ENCODE results near the gene SLF2.
A peak's percentile ranks its signal among the peaks of the same experiment; 100 is the strongest.

The SLF2 gene

DNA sequence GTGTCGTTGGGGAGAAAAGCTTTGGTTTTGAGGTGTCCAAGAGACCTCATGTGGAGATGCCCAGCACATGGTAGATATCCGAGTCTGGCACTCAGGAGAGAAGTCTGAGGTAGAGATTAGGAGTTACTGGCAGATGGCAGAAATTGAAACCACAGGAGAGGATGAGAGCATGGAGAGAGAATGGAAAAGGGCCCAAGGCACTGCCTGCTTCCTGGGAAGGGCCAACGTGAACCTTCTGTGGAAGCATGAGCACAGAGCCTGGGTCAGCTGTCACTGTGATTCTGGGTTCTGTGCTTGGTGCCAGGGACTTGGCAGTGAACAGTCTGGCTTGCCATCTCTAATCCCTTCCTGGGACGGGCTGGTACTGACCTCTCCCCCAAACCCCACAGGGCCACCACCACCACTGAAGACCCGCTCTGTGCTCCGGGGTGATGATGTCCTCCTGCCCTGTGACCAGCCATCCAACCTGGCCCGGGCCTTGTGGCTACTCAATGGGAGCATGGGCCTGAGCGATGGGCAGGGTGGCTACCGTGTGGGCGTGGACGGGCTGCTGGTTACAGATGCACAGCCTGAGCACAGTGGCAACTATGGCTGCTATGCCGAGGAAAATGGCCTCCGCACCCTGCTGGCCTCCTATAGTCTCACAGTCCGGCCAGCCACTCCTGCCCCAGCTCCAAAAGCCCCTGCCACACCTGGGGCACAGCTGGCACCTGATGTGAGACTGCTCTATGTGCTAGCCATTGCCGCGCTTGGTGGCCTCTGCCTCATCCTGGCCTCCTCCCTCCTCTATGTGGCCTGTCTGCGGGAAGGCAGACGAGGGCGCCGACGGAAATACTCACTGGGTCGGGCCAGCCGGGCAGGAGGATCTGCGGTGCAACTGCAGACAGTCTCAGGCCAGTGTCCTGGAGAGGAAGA is 70.4 kb downstream of the SLF2 start:
- DNase-seq, result no peak

DNA sequence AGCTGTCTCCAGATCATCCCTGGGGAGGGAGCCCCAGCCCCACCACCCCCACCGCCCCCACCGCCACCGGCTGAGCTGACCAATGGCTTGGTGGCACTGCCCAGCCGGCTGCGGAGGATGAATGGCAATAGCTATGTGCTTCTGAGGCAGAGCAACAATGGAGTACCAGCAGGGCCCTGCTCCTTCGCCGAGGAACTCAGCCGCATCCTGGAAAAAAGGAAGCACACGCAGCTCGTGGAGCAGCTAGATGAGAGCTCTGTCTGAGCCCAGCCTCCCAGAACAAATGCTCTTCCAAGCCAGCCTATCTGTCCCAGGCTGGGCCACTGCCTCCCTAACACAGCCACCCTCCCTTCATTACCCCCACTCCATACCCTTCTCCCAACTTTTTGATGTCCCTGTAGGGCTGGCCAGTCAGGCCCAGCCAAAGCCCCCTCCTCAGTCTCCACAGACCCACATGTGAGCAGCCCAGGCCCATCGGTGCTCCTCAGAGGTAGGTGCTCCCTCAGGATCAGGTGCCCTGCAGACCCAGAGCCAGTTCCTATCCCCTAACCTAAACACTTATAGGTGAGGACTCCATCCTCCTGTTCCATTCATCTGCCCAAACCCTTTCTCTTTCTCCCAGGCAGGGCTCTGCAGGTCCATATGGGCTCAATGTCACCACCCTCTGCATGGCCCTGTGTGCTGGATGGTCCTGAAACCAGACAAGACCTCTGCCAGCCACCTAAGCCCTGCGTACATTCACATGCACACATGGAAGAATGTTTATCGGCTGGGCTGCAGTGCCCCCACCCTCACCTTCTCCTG is 71.3 kb downstream of the SLF2 start:
- no peak for DNase-seq

DNA sequence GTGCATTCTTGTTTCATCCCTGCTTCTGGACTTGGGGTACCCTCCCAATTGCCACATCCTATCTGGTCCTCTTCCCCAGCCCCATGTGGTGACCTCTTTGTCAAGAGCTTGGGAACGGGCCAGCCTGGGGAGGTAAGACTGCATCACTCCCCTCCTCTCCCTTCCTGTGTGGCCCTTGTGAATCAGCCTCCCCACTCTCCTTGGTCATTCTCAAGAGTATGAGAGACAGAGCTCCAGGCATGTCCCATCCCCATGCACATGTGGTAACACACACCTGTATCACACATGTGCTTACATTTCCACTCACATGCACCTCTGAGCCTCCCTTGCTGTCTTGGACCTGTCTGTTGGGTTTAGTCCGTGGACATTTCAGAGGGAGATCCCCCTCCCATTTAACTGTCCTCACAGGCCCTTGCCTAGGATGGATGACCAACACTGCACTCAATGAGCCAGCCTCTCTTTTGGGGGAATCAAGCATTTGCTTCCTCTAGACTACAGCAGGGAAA is 72.0 kb downstream of the SLF2 start:
- no peak for DNase-seq

DNA sequence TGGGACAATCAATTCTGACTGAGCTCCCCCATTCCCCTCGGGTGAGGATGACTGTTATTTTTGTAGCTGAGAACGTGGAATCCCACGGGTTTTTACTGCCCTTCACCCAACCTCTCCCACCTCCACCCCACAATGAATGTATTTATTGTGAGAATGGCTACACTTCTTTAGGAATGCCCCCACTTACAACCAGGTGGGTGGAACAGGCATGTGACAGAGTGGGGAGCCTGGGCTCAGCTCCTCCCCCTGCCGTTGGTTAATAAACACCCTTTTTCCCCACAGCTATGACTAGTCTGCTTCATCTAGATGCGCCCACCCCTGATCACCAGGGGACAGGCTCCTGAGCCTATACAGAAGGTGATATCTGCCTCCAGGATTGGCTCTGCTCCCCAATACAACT is 72.6 kb downstream of the SLF2 start:
- DNase-seq, result no peak

DNA sequence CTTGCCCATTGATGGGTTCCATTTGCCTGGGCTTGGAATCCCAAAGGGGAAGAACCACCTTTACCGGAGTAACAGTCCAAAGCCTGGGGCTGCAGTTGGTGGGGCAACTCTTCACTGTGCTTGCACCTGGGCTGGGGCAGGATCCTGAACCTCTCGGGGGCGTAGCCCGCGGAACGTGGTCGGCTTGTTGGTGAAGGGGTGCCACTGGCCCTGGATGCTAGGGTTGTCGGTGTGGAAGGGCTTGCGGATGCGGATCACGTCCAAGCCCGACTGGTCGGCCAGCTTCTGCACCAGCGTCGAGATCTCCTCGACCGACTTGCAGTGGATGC is 73.8 kb downstream of the SLF2 start:
- DNase-seq, result no peak

DNA sequence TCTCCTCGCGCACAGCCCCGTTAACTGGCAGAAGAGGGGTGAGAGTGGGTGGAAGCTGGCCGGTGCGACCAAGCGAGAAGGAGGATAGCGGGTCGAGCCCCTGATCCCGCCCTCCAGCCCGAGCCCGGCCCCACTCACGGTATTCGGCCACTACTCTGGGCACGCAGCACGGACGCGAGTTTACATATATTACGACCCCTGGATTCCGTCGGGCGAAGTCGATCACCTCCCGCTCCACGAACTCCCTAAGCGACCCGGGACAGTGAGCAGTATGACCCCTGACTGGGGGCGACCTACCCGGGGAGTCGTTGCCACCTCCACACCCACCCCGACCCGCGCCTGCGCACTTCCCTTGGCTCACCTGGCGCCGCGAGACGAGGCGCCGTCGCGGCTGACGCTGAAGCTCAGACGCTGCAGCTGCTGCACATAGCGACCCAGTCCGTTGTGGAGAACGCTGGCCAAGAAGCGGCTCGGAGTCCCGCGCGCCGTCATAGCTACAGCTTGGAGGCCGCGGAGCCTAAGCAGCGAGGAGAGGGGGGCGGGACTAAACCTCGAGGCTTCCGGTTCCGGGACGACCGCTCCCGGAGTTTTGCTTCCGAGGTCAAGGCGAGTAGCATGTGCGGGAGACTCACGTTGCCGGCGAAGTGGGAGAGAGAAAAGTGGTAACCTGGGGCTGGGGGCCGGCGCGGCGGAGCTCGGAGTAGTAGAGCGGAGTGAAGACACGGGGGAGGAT is 74.4 kb downstream of the SLF2 start, which contains the start of the genes MRPL43 and TWNK:
Gene MRPL43 (minus strand): TSS at position 546 of the 733 bp plus-strand sequence. CDS start 54 bp downstream, at position 492.
Gene TWNK (plus strand): TSS at position 592 of the 733 bp plus-strand sequence. CDS start 668 bp downstream, outside the sequence.
- DNase-seq, result peak; percentile 84

DNA sequence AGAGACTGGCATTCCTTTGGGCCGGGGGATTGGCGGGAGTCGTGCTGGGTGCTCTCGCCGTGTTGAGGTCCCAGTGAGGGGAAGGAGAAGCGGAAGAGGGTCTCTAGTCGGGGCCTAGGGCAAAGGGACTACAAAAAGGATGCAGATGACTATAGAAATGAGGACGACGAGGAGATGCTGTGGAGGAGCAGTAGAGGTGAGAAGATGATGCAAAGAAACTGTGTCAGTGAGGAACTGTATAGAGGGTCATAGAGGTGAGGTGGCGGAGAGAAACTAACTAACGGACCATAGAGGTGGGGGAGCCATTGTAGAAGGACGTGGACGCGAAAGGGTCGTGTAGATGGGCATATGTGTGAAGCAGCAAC is 74.9 kb downstream of the SLF2 start:
- DNase-seq, result no peak

DNA sequence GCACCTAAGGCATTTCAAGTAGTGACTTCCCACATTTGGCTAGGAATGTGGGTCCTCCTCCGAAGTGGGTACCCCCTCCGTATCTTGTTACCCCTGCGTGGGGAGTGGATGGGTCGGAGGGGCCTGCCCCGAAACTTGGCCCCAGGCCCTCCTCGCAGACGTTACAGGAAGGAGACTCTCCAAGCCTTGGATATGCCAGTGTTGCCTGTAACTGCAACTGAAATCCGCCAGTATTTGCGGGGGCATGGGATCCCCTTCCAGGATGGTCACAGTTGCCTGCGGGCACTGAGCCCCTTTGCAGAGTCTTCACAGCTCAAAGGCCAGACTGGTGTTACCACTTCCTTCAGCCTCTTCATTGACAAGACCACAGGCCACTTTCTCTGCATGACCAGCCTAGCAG is 75.4 kb downstream of the SLF2 start:
- DNase-seq, result no peak

DNA sequence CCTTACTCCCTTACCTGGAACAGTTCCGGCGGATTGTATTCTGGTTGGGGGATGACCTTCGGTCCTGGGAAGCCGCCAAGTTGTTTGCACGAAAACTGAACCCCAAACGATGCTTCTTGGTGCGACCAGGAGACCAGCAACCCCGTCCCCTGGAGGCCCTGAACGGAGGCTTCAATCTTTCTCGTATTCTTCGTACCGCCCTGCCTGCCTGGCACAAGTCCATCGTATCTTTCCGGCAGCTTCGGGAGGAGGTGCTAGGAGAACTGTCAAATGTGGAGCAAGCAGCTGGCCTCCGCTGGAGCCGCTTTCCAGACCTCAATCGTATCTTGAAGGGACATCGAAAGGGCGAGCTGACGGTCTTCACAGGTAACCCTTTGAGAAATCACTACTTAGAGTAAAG is 76.3 kb downstream of the SLF2 start:
- DNase-seq, result no peak

DNA sequence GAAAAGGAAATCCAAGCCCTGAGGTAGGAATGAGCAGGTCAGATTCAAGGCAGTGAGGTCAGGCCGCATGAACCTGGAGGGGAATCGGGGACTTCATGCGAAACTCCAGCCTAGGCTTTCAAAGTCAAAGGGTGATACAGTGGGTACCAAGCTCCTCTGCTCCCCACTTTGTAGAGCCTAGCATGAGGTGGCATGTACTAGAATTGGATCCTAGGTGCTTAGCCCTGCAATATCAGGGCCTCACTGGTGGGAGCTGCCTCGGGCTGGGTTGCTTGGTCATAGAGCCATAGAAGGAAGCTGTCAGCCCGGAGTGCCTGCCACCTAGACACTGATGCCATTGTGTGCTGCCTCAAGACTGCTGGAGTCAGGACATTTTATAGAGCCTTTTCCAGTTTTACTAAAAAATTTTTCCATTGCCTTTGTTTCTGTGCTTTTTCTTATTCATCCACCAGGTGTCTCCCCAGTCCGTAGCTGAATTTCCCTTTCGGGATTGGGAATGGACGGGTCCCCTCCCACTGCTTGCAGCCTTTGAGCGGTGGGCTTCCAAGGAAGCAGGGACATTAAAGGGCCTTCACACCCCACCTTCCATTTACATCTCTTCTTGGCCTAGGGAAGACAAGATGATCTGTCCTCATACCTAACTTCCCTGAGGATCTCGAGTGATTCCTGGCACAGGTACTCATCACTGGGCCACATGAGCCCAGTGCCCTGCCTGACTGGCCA is 81.4 kb downstream of the SLF2 start:
- no peak for DNase-seq

DNA sequence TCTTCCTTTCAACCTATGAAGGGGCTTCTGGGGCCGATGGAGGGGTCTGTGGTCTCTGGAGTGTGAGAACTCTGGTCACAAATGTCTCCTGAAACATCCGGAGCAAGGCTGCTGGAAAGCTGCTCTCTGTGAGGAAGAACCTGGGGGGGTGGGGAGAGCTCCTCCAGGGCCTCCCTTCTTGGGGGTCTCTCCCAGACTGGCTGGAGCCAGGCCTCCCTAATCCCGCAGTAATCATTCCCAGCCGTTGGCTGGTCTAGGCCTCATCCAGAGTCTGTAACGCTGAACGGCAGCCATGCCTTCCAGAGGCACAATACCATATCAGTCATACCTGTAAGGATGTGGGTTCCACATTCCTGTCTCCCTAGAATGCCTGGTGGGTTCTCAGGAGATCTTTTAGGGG is 82.4 kb downstream of the SLF2 start:
- DNase-seq, result no peak

DNA sequence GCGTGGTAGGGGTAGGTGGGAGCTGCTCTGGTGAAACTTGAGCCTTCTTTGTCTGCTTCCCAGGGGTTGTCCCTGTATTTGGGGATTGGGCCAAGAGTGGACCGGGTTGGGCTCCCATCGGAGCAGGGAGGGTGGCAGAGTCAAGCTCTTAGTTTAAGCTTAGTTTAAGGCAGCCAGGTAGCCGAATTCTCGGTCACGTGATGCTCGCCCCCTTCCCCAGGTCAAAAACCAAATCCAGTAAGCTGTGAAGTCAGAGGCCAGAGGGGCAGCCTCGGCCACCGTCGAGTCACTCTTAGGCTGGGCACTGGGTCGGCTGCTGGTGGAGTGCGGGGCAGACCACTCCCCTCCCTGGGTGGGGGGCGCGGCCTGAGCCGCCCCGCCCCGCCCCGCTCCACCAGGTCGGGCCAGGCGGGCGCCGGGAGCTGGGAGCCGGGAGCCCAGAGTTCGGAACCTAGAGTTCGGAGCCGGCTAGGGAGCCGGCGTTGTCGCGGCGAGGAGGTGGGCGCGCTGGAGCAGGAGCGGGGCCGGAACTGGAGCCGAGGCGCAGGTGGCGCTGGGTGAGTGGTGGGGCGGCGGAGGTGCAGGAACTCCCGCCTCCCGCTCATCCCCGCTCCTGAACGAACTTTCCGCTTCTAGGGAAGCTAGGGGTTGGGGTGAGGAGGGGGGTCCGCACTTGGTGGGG is 84.1 kb downstream of the SLF2 start:
- DNase-seq, result peak; percentile 29

DNA sequence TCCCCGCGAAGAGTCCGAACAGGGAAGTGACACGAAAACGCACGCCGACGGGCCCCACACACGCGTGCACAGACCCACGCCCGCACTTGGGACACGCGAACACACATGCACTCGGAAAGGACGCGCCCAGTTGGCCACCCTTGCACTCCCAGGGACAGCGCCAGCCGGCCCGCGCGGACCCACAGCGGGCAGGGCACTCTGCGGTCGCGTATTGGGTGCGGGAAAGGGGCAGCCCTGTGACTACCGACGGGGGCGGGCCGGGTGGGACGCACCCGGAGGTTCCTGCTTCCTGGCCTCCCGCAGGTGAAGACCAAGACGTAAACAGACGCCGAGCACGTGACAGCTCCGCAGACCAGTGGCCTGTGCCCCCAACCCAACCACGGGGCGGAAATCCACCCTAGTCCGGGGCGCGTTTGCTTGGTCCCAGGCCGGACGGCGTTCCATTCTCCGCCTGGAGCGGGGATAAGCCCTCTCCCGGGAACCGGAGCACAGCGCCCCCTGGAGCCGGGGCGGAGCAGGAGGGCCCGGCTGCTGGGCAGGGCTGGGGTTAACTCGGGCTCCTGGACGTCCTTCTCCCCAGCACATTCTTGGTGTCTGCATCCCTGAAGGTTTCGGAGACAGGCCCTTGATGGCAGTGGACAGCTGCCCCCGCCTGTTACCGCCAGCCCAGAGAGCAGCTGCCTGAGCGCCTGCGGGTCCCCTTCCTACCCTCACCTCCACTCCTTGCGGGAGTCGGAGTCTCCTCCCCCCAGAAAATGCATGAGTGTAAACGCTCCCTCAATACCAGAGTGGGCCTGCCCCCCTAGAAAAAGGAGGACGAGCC is 84.8 kb downstream of the SLF2 start:
- DNase-seq, result peak; percentile 74

DNA sequence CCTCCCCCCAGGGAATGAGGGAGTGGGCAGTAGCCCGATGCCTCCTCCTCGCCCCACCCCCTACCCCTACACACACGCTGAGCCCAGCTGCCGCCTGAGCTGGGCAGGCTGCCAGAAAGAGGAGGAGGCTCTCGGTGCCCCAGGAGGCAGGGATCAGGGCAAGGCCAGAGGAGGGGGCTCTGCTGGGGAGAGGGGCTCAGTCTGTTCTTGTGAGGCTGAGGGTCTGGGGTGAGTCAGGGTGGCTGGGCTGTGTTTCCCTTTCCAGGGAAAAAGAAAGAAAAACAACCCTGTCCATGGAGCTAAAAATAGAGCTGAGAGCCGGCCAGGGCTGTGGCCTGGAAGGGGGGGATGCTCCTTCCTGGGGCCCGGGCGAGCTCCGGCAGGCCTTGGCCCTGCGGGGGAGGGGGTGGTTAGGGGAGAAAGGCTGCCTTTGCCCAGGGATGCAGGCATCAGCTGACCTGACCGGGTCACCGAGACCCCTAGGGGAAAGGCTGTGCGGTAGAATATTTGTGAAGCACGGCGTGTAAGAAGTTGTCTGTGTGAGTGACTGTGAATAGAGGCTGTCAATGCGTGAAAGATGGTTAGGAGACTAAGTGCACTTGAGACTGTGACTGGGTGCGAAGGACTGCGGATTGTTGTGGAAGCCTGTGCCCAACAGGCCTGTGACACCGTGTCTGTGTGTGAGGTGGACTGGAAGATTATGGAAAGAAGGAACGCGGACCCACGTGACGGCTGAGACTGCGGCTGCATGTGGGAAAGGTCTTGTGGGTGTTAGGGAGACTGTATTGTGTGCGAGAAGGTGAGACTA is 85.6 kb downstream of the SLF2 start:
- DNase-seq, result peak; percentile 64

DNA sequence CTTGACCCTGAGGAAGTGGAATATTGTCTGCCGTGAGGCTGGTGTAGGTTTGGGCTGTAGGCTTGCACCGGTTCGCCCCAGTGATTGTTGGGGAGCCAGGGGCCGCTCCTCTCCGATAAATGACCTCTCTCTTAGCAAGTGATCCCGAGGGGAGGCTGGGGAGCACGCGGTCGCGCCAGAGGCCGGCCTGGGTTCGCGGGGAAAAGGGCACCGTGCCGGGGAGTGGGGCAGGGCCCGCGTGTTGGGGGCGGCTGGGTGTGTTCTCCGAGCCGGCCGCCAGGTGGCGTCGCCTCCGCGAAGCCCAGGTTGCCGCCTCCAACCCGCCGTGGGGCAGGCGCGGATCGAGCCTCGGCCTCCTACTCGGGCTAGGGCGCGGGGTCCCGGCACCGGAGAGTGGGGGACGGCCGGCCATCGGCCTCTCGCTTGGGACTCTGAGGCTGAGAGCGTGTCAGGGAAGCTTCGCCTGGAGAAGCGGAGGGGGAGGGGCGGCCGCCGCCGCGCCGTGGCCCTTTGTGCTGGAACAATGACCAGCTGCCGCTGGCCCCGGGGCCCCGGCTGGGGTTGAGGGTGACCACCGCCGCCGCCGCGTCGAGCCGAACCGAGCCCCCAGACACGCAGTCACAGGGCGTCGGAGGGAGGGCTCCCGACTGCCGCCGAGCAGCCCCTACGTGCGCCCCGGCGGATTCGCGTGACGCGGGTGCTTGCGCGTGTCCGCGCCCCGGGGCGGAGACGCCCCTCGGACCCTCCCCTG is 86.4 kb downstream of the SLF2 start:
- peak; percentile 80 for DNase-seq

DNA sequence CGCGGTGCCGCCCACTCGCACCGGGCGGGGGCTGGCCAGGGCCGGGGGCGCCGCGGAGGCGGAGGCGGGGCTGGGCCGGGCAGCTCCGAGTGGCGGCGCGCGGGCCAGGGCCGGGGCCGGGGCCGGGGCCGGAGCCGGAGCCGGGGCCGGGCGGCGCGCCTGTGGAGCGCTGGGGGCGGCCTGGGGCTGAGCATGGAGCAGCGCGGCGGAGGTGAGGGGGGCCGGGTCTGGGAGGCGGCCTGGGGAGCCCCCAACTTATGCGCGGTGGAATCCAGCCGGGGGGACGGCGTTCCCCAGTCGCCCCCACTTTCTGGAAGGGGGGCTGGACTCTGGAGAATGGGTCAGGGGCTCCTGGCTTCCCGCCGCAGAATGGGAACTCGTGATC is 87.0 kb downstream of the SLF2 start, which contains the start of gene LZTS2:
Gene LZTS2 (plus strand): TSS at position 67 of the 385 bp plus-strand sequence. CDS start 2,731 bp downstream, outside the sequence.
- DNase-seq, result no peak

DNA sequence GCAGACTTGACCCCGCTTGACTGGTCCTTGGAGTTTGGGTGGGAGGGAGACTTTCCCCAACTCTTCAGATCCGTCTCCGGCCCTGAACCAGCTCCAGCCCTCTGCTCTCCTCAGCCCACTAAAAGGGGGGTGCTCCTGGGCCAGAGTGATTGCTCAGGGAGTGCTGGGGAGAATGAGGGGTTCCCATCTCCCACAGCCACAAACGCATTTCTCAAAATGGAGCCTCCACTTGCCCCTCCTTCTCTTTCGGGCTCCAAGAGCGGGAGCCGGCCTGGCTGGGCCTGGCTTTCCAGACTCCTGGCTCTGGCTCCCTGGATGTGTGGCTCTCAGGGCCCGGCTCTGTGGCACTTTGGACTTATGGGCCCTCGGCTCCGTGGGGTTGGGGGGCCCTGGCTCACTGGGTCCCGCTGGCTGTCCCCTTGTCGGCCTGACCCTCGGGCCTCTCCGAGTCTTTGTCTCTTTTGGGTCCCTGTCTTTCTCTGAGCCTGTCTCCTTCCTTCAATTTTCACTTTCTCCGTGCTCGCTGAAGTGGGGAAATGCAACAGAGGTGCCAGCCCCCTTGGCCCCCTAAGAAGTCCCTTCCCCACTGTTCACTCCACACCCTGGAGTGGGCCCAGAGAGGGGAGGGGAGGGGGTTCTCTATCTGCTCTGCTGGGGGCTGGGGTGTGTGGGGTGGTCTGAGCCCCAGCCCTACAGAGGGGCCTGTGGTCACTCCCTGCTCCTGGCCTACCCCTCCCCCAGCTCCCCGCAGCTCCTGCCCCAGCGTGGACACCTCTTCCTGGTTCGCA is 87.6 kb downstream of the SLF2 start:
- DNase-seq, result no peak
